ENCODE results near the gene NF2.

The NF2 gene

GRCh38 chr22:29617922-29618629 is 14.6 kb downstream of the NF2 start:
- H3K4me2 ChIP-seq, result no peak overlapping the region
- no peak overlapping the region for H3K27ac ChIP-seq
- H3K4me1 ChIP-seq, result peaks cover 21% of the 10 kb centered on the region
- peaks cover 85% of the 10 kb centered on the region for H4K20me1 ChIP-seq
- no peaks in the 10 kb centered on the region for H3K27me3 ChIP-seq
- H3K9me3 ChIP-seq, result peaks cover 15% of the 10 kb centered on the region
- TF ChIP-seq Cebpa-rat (IDR thresholded peaks at IDR 0.05), result no peak
- no peak overlapping the region for H3K4me3 ChIP-seq
- H3K36me3 ChIP-seq, result peaks cover 19% of the 10 kb centered on the region
- no peak overlapping the region for H3K9ac ChIP-seq

GRCh38 chr22:29621761-29622526 is 18.5 kb downstream of the NF2 start:
- Histone ChIP-seq H3K27ac (no peak overlapping the region), H3K36me3 (no peaks in the 10 kb centered on the region), H3K9me3 (no peaks in the 10 kb centered on the region), H3K9ac (no peak overlapping the region), H3K4me2 (no peak overlapping the region), H4K20me1 (peaks cover 100% of the 10 kb centered on the region), H3K4me1 (peaks cover 41% of the 10 kb centered on the region), H3K4me3 (no peak overlapping the region), H3K27me3 (no peaks in the 10 kb centered on the region)
- TF ChIP-seq Cebpa-rat (IDR thresholded peaks at IDR 0.05), result no peak

- H3K9ac ChIP-seq, result no peak overlapping the region
- H3K4me2 ChIP-seq, result peak overlapping the region; percentile 40; the same call in 1 of the 2 replicates
- H3K9me3 ChIP-seq, result no peaks in the 10 kb centered on the region
- H3K4me3 ChIP-seq, result no peak overlapping the region
- peaks cover 100% of the 10 kb centered on the region for H4K20me1 ChIP-seq
- peak overlapping the region; percentile 31; the same call in 1 of the 2 replicates for H3K27ac ChIP-seq
- H3K4me1 ChIP-seq, result peaks cover 41% of the 10 kb centered on the region
- no peak for TF ChIP-seq Cebpa-rat (IDR thresholded peaks at IDR 0.05)
- H3K36me3 ChIP-seq, result no peaks in the 10 kb centered on the region
- no peaks in the 10 kb centered on the region for H3K27me3 ChIP-seq
Measured at GRCh38 chr22:29623059-29623458, 19.6 kb downstream of the NF2 start.

GRCh38 chr22:29623553-29624169 is 20.2 kb downstream of the NF2 start:
- H3K9ac ChIP-seq, result no peak overlapping the region
- no peak for TF ChIP-seq Cebpa-rat (IDR thresholded peaks at IDR 0.05)
- peak overlapping the region; percentile 31; the same call in 1 of the 2 replicates for H3K27ac ChIP-seq
- no peaks in the 10 kb centered on the region for H3K9me3 ChIP-seq
- H3K4me2 ChIP-seq, result peak overlapping the region; percentile 40
- peaks cover 41% of the 10 kb centered on the region for H3K4me1 ChIP-seq
- H3K4me3 ChIP-seq, result no peak overlapping the region
- no peaks in the 10 kb centered on the region for H3K27me3 ChIP-seq
- H3K36me3 ChIP-seq, result no peaks in the 10 kb centered on the region
- peaks cover 100% of the 10 kb centered on the region for H4K20me1 ChIP-seq

- Histone ChIP-seq H4K20me1 (peaks cover 100% of the 10 kb centered on the region), H3K4me3 (no peak overlapping the region), H3K27ac (no peak overlapping the region), H3K9me3 (no peaks in the 10 kb centered on the region), H3K4me1 (peaks cover 36% of the 10 kb centered on the region), H3K27me3 (no peaks in the 10 kb centered on the region), H3K9ac (no peak overlapping the region), H3K4me2 (no peak overlapping the region), H3K36me3 (no peaks in the 10 kb centered on the region)
- no peak for TF ChIP-seq Cebpa-rat (IDR thresholded peaks at IDR 0.05)
Measured at GRCh38 chr22:29625090-29625825, 21.8 kb downstream of the NF2 start.

GRCh38 chr22:29626497-29627195 is 23.2 kb downstream of the NF2 start:
- Histone ChIP-seq H3K4me2 (no peak overlapping the region), H3K27me3 (no peaks in the 10 kb centered on the region), H3K36me3 (no peaks in the 10 kb centered on the region; the same call in 1 of the 2 replicates), H3K4me3 (no peak overlapping the region), H3K9ac (no peak overlapping the region), H3K27ac (no peak overlapping the region), H3K4me1 (peaks cover 29% of the 10 kb centered on the region), H4K20me1 (peaks cover 100% of the 10 kb centered on the region), H3K9me3 (no peaks in the 10 kb centered on the region)
- TF ChIP-seq Cebpa-rat (IDR thresholded peaks at IDR 0.05), result no peak

GRCh38 chr22:29627196-29627535 is 23.7 kb downstream of the NF2 start:
- H3K4me2 ChIP-seq, result no peak overlapping the region
- H3K36me3 ChIP-seq, result peaks cover under 1% of the 10 kb centered on the region; the same call in 1 of the 2 replicates
- no peak overlapping the region for H3K4me3 ChIP-seq
- no peak for TF ChIP-seq Cebpa-rat (IDR thresholded peaks at IDR 0.05)
- H3K9ac ChIP-seq, result no peak overlapping the region
- H3K9me3 ChIP-seq, result no peaks in the 10 kb centered on the region
- H3K27ac ChIP-seq, result no peak overlapping the region
- no peaks in the 10 kb centered on the region for H3K27me3 ChIP-seq
- H4K20me1 ChIP-seq, result peaks cover 100% of the 10 kb centered on the region
- peaks cover 24% of the 10 kb centered on the region for H3K4me1 ChIP-seq

GRCh38 chr22:29628996-29629902 is 25.8 kb downstream of the NF2 start:
- Histone ChIP-seq H3K4me3 (no peak overlapping the region), H3K9ac (no peak overlapping the region), H3K36me3 (peaks cover 8% of the 10 kb centered on the region), H4K20me1 (peaks cover 100% of the 10 kb centered on the region), H3K9me3 (no peaks in the 10 kb centered on the region), H3K4me2 (no peak overlapping the region), H3K27ac (no peak overlapping the region), H3K4me1 (peaks cover 22% of the 10 kb centered on the region), H3K27me3 (no peaks in the 10 kb centered on the region)
- TF ChIP-seq Cebpa-rat (IDR thresholded peaks at IDR 0.05), result no peak
